Stimulated activated CD4-positive, alpha-beta T cell treated with anti-CD3 and anti-CD28 coated beads, Interleukin-1b, Interleukin-23, amount 100 ng/mL, for 24 hours (primary cell): ENCODE data around the gene POP5.
"Not testable (repeated sequence)": the region's sequence is repeated elsewhere in the genome, so short reads cannot be mapped to it uniquely, and the experiment has no call there.

ENCODE experiments used
- DNase-seq, 4 experiments: peaks; one replicate each; pipeline ENCODE4 v3.0.0-alpha.2; 2020; ENCODE audit warnings: low read depth in 4 of 4, low spot score in 1 of 4

POP5 gene

GRCh38 chr12:120538281-120539156, 42.7 kb downstream of the POP5 start:
- DNase-seq, result no peak

GRCh38 chr12:120537856-120538220, 43.4 kb downstream of the POP5 start:
- DNase-seq, result no peak

GRCh38 chr12:120536064-120536791, 45.0 kb downstream of the POP5 start:
- DNase-seq, result no peak

GRCh38 chr12:120534703-120535655, 46.2 kb downstream of the POP5 start:
- DNase-seq, result peak in 2 of 4 experiments; percentile 19 to 35

GRCh38 chr12:120534203-120534702, 46.9 kb downstream of the POP5 start, which contains the start of gene RNF10:
TSS of gene RNF10 (plus strand) at chr12:120534356. CDS start at chr12:120534812, 456 bp downstream.
- peak; percentile 34 to 57 (median 44) for DNase-seq

GRCh38 chr12:120532701-120533238, 48.4 kb downstream of the POP5 start:
- DNase-seq, result no peak

GRCh38 chr12:120530418-120530761, 50.8 kb downstream of the POP5 start:
- DNase-seq, result not testable (repeated sequence)

- no peak for DNase-seq
Measured at GRCh38 chr12:120529641-120530417, 51.4 kb downstream of the POP5 start.

GRCh38 chr12:120528861-120529525, 52.2 kb downstream of the POP5 start, which contains the start of gene COQ5:
TSS of gene COQ5 (minus strand) at chr12:120529158. CDS start at chr12:120529141, 17 bp downstream.
- peak; percentile 68 to 81 (median 74) for DNase-seq
